GM21360 (cell line): ENCODE measurements around the gene RNASE7.
A peak's percentile ranks its signal among the peaks of the same experiment; 100 is the strongest.

ENCODE experiments used
- ATAC-seq: cut with Tn5 transposase; IDR thresholded peaks from one replicate; pipeline ENCODE4 v1.9.1; 2021; ENCODE audit warnings: mild to moderate bottlenecking, moderate library complexity; ENCODE audit not compliant: unreplicated experiment

The RNASE7 gene

GRCh38 chr14:21066882-21067502, 24.8 kb downstream of the RNASE7 start:
- ATAC-seq = no peak

GRCh38 chr14:21068521-21069387, 26.6 kb downstream of the RNASE7 start:
- ATAC-seq = no peak

- no peak for ATAC-seq
These were observed 27.4 kb downstream of the RNASE7 start for GRCh38 chr14:21069388-21070082.

GRCh38 chr14:21070083-21070609, 28.0 kb downstream of the RNASE7 start, which contains the start of gene ARHGEF40:
Gene ARHGEF40 (plus strand): TSS chr14:21070304. CDS start chr14:21070397, 93 bp downstream.
- ATAC-seq = no peak

GRCh38 chr14:21070610-21071224, 28.6 kb downstream of the RNASE7 start:
- no peak for ATAC-seq

- peak; percentile 76 for ATAC-seq
These were observed 29.3 kb downstream of the RNASE7 start for GRCh38 chr14:21071225-21072030.

GRCh38 chr14:21072031-21072473, 29.9 kb downstream of the RNASE7 start:
- ATAC-seq = no peak

- no peak for ATAC-seq
These were observed 30.7 kb downstream of the RNASE7 start for GRCh38 chr14:21072781-21073339.

GRCh38 chr14:21073921-21074320, 31.8 kb downstream of the RNASE7 start:
- ATAC-seq = no peak

GRCh38 chr14:21074398-21075272, 32.5 kb downstream of the RNASE7 start:
- ATAC-seq = no peak

- ATAC-seq = no peak
These were observed 33.7 kb downstream of the RNASE7 start for GRCh38 chr14:21075719-21076437.

GRCh38 chr14:21077672-21078071, 35.5 kb downstream of the RNASE7 start:
- ATAC-seq = no peak

- ATAC-seq = no peak
These were observed 36.1 kb downstream of the RNASE7 start for GRCh38 chr14:21078287-21078686.

GRCh38 chr14:21078726-21079125, 36.6 kb downstream of the RNASE7 start:
- no peak for ATAC-seq

- ATAC-seq = no peak
These were observed 39.5 kb downstream of the RNASE7 start for GRCh38 chr14:21081521-21082142.

- ATAC-seq = no peak
These were observed 41.6 kb downstream of the RNASE7 start for GRCh38 chr14:21083565-21084325.

- no peak for ATAC-seq
These were observed 42.2 kb downstream of the RNASE7 start for GRCh38 chr14:21084396-21084795.
